HG02759 (cell line): ENCODE results near the gene PARD3B.

ENCODE experiments used
- ATAC-seq: cut with Tn5 transposase; IDR thresholded peaks from one replicate; pipeline ENCODE4 v1.9.1; 2021; ENCODE audit warnings: mild to moderate bottlenecking, moderate library complexity; ENCODE audit not compliant: unreplicated experiment

The PARD3B gene

GRCh38 chr2:205524656-205525055 lies 979.4 kb downstream of the PARD3B start:
- no peak for ATAC-seq

GRCh38 chr2:205527801-205528200 lies 982.5 kb downstream of the PARD3B start:
- no peak for ATAC-seq

GRCh38 chr2:205531072-205531471 lies 985.8 kb downstream of the PARD3B start:
- no peak for ATAC-seq

DNA sequence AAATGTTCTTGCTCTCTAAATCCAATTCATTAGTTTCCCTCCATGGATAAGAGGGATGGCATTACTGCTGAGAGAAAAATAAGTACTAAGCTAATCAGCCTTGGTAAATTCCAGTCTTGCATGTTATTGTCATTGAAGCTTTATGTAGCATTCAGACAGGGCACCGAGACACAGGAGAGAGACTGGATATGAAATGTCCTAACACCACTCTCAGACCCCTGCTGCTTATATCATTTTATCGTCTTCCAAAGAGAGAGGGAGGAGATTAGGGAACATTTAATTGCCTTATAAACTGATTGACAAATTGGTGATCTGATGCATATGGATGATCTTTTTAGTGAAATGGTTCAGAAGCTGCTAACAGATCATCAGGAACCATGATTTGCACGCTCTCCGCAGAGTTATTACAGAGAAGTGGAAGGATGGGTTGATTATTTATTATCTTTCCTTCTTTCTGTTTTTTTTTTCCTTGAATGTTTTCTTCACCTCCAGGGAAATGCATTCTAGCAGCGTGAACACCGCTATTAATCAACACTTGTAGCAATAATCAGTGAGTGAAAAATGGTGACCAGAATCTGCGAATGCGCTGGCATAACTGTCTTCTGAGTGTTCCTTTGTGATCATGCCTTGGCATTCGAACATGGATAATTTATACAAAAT lies 986.3 kb downstream of the PARD3B start:
- no peak for ATAC-seq

DNA sequence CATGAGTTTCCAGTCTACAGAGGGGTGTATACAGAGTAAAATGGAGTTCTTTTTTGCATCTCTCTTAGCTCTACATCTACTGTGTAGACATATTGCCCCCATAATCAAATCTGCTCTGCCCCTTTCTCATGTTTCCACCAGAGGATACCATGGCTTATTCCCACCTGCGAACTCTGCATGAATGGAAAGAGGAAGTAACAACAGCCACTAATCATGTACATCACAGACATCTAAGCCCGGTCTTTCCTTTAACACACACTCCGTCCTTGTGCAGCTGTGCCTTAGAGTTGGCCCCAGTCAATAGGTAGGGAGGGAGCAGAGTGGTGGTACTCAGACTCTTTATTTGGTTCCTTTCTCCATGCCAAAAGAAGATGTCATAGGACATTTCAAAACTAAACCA lies 989.7 kb downstream of the PARD3B start:
- no peak for ATAC-seq

DNA sequence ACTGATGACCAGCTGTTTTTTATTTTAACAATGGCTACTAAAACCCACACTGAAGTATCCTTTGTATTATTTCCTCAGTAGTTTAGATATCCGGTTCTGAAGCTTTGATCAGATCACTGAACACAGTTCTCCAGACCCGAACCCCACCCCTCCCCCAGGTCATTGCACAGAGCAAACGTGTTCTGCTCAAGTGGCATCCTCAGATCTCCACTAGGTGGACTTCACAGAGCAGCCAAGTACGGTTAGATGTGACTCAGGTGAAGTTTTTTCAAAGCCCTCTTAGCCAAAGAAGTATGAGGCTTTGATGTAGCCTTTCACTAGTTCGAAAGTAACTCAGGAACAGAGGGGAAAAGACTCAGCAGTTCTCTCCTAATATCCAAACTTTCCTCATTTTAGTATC lies 994.3 kb downstream of the PARD3B start:
- ATAC-seq: no peak

DNA sequence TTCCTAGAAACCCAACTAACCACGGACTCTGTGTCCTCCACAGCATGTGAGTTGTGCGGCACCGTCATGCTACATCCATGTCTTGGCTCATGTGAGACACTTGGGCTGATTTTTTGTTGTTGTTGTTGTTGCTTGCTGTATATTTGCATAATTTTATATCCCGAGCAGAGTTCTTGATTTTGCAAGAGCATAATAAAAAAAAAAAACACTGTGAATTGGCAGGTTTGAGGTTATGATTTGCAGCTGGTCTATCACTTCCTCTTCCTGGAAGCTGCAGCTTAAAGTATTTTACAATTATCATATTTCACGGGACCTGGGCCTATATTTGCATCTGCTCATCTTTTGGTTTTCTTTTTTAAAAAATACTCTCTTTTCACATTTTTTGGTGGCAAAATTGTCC lies 994.8 kb downstream of the PARD3B start:
- ATAC-seq: no peak

DNA sequence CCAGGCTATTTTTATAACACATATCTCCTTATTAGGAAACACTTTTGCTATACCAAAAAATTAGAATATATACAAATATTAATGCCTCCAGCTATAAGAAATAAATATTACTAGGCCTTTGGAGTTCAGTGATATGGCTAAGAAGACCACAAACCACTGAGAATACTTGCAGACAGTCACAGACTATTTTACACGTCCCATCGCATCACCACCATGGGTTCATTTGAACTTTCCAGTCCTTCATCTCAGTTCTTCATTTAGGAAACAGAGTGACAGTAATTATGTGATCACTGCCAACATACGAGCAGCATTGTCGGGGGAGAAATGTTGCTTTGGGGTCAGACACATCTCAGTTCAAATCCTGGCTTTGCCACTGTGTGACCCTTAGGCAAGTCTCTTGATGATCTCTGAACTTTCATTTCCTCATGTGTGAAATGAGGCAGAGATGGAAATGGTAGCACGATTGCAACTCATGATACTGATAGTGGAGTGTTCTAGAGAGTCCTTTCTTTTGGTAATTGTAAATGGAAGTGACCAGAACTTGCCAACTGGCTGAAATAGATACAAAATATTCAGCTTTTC lies 998.1 kb downstream of the PARD3B start:
- ATAC-seq: no peak

- no peak for ATAC-seq
Observed at GRCh38 chr2:205543937-205544702, 998.8 kb downstream of the PARD3B start.

DNA sequence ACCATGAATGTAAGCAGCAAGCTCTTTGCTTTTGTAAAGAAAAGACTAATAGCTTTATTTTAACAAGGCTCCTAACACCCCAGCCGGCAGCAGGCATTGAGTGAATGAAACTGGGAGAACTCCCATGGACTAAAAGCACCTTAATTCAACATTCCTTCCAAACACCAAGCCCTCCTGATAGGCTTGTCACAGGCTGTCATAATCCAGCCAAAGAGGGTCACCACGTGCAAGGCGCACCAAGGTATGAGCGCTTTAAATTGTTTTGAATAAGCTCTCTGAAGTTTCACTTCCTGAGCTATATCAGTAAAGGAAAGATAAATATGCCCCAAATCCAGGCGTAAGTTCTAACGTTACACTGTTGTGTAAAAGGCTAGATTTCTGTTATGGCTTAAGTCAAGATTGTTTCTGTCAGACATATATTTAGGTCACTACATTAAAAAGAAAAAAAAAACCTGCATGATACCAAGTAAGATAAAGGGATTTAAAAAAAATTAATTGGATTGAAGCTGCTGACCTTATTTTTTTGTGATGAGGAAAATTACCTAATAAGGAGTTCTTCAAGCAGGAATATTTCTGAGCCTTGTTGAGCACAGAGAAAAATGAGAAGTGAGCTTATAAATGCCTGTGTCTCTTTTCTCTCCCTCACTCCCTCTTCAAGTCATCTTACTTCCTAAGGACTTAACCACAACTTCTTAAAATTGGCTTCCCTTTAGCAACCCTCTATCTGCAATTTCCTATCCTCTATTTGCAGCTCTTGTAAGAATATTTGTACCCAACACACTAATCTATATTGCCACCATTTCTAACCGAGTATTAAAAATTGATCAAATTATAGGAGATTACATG lies 1000.9 kb downstream of the PARD3B start:
- ATAC-seq: no peak

GRCh38 chr2:205555566-205556230 lies 1010.4 kb downstream of the PARD3B start:
- no peak for ATAC-seq

DNA sequence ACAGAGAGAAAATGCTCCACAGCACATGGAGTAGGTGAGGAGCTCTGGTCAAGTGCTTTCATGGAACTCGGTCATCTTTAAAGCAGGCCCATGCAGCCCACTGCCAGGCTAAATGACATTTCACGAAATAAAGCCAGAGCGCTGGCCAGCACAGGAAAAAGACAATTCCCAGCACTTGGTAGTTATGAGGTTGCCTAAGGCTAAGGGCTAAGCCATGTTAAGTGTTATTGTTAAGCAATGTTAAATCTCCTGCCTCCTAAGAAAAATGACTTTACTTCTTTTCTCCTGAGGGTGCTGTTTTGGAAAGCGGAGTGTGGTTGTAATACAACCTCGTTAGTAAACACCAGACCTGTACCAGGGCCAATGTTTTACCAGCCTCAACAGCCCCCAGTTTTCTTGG lies 1011.1 kb downstream of the PARD3B start:
- ATAC-seq: no peak

GRCh38 chr2:205556841-205557539 lies 1011.7 kb downstream of the PARD3B start:
- no peak for ATAC-seq

DNA sequence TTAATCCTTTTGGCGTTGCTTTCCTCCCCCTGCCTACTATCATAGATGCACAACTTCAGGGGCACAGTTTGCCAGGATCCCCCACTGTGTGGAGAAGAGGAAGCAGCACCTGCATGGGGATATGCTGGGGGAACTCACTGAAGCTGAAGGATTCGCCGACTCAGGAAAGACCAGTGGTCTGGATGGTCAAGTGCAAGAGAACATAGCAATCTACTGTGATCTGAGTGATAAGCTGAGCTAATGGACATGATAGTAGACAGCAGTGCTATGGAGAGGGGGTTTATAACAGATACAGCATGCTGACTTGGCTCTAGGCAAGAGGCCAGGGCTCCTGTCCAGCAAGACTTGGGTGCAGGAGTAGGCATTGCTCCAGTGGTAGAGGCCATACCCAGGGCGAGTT lies 1012.6 kb downstream of the PARD3B start:
- ATAC-seq: no peak

GRCh38 chr2:205561441-205561840 lies 1016.2 kb downstream of the PARD3B start:
- no peak for ATAC-seq

- no peak for ATAC-seq
Observed at GRCh38 chr2:205563646-205564045, 1018.4 kb downstream of the PARD3B start.

DNA sequence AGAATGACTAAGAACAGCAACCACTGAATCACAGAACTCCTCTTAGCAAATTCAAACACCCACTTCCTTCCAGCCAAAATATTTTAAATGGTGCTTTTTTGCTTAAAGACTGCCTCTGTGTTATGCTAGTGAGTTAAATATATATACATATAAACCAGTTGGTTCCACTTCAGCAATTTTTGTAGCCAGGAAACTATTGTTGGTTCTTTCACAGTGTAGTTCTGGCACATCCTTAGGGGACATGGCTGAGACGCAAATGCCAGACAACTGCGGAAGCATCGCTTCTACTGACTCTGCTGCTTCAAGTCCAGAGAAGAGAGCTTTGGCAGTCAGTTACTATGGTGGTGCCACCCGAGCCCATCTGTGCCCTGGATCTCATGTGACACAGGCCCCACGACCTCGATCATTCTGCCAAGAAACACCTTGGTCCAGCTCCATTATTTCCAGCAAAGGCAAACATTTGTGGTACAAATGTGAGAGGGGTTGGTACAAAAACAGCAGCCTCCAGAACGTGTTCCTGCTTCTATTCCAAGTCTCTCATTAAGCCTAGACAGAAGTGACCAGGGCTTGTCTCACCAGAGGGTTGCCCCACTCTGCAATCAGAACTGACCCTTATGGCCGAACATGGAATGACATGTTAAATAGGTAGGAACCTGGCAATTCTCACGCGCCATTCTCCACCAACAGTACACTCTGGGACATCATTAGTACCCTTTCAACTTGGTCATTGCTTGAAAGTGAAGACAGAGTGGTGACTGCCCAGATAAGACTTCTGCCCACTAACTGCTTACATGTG lies 1019.3 kb downstream of the PARD3B start:
- ATAC-seq: no peak

DNA sequence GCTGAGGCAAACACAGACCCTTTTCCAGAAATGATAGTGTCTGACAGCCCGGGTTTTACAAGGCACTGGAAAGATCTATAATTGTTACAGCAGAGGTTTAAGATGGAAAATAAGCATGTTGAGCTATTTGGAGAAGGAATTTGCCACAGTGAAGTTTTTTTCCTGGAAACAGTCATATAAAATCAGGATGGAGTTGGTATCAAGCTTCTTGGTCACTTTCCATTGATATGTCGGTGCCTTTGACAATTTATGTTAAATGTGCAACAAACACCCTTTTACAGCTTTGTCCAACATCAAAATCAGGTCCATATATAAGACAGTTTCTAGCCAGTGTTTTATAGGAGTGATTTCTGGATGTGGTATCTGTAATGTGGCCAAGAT lies 1019.9 kb downstream of the PARD3B start:
- ATAC-seq: no peak

DNA sequence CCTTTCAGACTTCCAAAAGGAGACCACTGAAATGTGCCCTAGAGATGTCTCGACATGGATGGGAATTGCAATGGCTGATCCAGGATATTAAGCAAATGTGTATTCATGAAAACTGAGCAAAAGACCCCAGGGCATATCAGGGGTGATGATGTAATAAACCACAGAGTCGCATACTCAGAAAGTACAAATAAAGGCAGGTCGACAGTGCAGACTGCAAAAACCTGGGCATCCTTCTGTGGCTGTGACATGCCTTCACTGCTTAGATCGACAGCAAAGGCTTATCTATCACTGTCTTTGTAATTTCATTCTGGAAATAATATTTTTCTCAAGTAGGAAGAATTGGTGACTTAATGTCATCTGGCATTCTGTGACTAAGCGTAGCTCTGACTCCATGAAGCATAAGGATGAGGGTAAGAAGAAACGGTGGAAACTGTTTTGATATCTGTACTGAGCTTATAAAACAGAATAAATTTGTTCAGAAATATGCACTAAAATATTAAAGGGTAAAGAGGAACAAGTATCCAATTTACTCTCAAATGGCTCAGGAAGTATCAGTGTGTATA lies 1021.4 kb downstream of the PARD3B start:
- no peak for ATAC-seq
